ENCODE data around the gene MIDN.

GRCh38 chr19:1221904-1222255 lies 26.5 kb upstream of the MIDN start:
- TF ChIP-seq CTCF (IDR thresholded peaks at IDR 0.05) (no peak), POLR2AphosphoS5 (IDR thresholded peaks at IDR 0.05) (no peak)
